GDM1 (cell line): ENCODE measurements around the gene ZFP57.

ENCODE experiments used
- DNase-seq: peaks from one replicate; lab custom pipeline; 2025; lab: John Stamatoyannopoulos, UW

The ZFP57 gene

GRCh38 chr6:29655658-29656057 is 25.3 kb downstream of the ZFP57 start:
- no peak for DNase-seq

GRCh38 chr6:29653452-29654038 is 27.4 kb downstream of the ZFP57 start:
- peak; percentile 17 for DNase-seq

GRCh38 chr6:29652198-29652584 is 28.8 kb downstream of the ZFP57 start:
- no peak for DNase-seq

GRCh38 chr6:29651413-29652197 is 29.3 kb downstream of the ZFP57 start:
- peak; percentile 5 for DNase-seq

- DNase-seq, result peak; percentile 90
Measured at GRCh38 chr6:29649701-29650673, 31.0 kb downstream of the ZFP57 start.

GRCh38 chr6:29647927-29648642 is 32.9 kb downstream of the ZFP57 start:
- DNase-seq, result no peak

GRCh38 chr6:29641430-29642148 is 39.4 kb downstream of the ZFP57 start:
- DNase-seq, result no peak

GRCh38 chr6:29637247-29637646 is 43.7 kb downstream of the ZFP57 start:
- no peak for DNase-seq

- DNase-seq, result no peak
Measured at GRCh38 chr6:29633534-29633905, 47.4 kb downstream of the ZFP57 start.

- DNase-seq, result peak; percentile 56
Measured at GRCh38 chr6:29632789-29633533, 48.0 kb downstream of the ZFP57 start, which contains the start of gene GABBR1. TSS of gene GABBR1 (minus strand) at chr6:29633183. CDS start at chr6:29632385, 798 bp downstream.

- peak; percentile 30 for DNase-seq
Measured at GRCh38 chr6:29631860-29632731, 48.9 kb downstream of the ZFP57 start.

- no peak for DNase-seq
Measured at GRCh38 chr6:29631209-29631810, 49.6 kb downstream of the ZFP57 start.

- DNase-seq, result no peak
Measured at GRCh38 chr6:29630315-29630714, 50.6 kb downstream of the ZFP57 start.

GRCh38 chr6:29629571-29629970 is 51.4 kb downstream of the ZFP57 start:
- no peak for DNase-seq

- DNase-seq, result peak; percentile 41
Measured at GRCh38 chr6:29628419-29629281, 52.3 kb downstream of the ZFP57 start.

GRCh38 chr6:29627755-29628418 is 53.1 kb downstream of the ZFP57 start:
- peak; percentile 66 for DNase-seq
